MM.1S (cell line): ENCODE data around the gene DGKG.

Experiments used
- DNase-seq: peaks from one replicate; pipeline ENCODE4 v3.0.0-alpha.2; 2015
- H2AFZ ChIP-seq: fragments of 300-600 bp; sonication (generic); 2 replicates; pipeline ENCODE4 v1.6.0; 2016; ENCODE audit warnings: antibody characterized with exemption, low read length
- H3F3A ChIP-seq: fragments of 300-600 bp; sonication (generic); 2 replicates; pipeline ENCODE4 v1.6.1; 2016; ENCODE audit warnings: mild to moderate bottlenecking, antibody characterized with exemption, low read length, moderate library complexity, mixed read lengths; ENCODE audit not compliant: insufficient read depth
- H3K27ac ChIP-seq: fragments of 300-600 bp; sonication (generic); 2 replicates; pipeline ENCODE4 v1.5.1; 2016; ENCODE audit warnings: mild to moderate bottlenecking, low read length
- H3K27me3 ChIP-seq: fragments of 300-600 bp; sonication (generic); replicated peaks from 2 replicates; pipeline ENCODE4 v1.6.0; 2016; ENCODE audit warnings: low read length; ENCODE audit not compliant: insufficient read depth
- H3K36me3 ChIP-seq: fragments of 300-600 bp; sonication (generic); replicated peaks from 2 replicates; pipeline ENCODE4 v1.6.1; 2016; ENCODE audit warnings: mild to moderate bottlenecking, low read length, mixed read lengths; ENCODE audit not compliant: insufficient read depth
- H3K4me1 ChIP-seq: fragments of 300-600 bp; sonication (generic); 2 replicates; pipeline ENCODE4 v1.6.1; 2016; ENCODE audit warnings: low read length, mixed read lengths
- H3K4me2 ChIP-seq: fragments of 300-600 bp; sonication (generic); 2 replicates; pipeline ENCODE4 v1.6.0; 2016; ENCODE audit warnings: low read depth, low read length
- H3K4me3 ChIP-seq: fragments of 300-600 bp; sonication (generic); 2 replicates; pipeline ENCODE4 v1.5.1; 2016; ENCODE audit warnings: low read length, mixed read lengths
- H3K79me2 ChIP-seq: fragments of 300-600 bp; sonication (generic); 2 replicates; pipeline ENCODE4 v1.6.1; 2016; ENCODE audit warnings: mixed run types, low read length, mixed read lengths
- H3K9ac ChIP-seq: fragments of 300-600 bp; sonication (generic); 2 replicates; pipeline ENCODE4 v1.6.1; 2016; ENCODE audit warnings: low read length, mixed read lengths
- H3K9me2 ChIP-seq: fragments of 300-600 bp; sonication (generic); replicated peaks from 2 replicates; pipeline ENCODE4 v1.6.1; 2016; ENCODE audit warnings: mild to moderate bottlenecking, low read length, mixed read lengths; ENCODE audit not compliant: insufficient read depth
- H3K9me3 ChIP-seq: fragments of 300-600 bp; sonication (generic); replicated peaks from 2 replicates; pipeline ENCODE4 v1.6.1; 2016; ENCODE audit warnings: mild to moderate bottlenecking, low read length, mixed read lengths; ENCODE audit not compliant: insufficient read depth
- H4K20me1 ChIP-seq: fragments of 300-600 bp; sonication (generic); 2 replicates; pipeline ENCODE4 v1.6.1; 2016; ENCODE audit warnings: mild to moderate bottlenecking, low read length, moderate library complexity, mixed read lengths; ENCODE audit not compliant: insufficient read depth
- EZH2 ChIP-seq: fragments of 300-600 bp; sonication (generic); optimal IDR thresholded peaks from 2 replicates; pipeline ENCODE3; 2017; ENCODE audit warnings: low read depth, mild to moderate bottlenecking, antibody characterized with exemption, low read length, mixed read lengths
- EZH2phosphoT487 ChIP-seq: fragments of 300-600 bp; sonication (generic); IDR thresholded peaks from 2 replicates; pipeline ENCODE4 v1.6.1; 2018; ENCODE audit warnings: antibody characterized with exemption, low read length
- TF ChIP-seq, protein P1 (sequence below): fragments of 300-600 bp; sonication (generic); IDR thresholded peaks from 2 replicates; pipeline ENCODE4 v1.5.1; 2016; ENCODE audit warnings: antibody characterized with exemption, low read length, mixed read lengths

Gene DGKG

GRCh38 chr3:186368717-186369116 is 6.7 kb upstream of the DGKG start:
- no peak overlapping the region for H3K4me2 ChIP-seq
- H3K27ac ChIP-seq: no peak overlapping the region
- TF ChIP-seq EZH2 (no peak), EZH2phosphoT487 (no peak)
- TF ChIP-seq, protein P1, sequence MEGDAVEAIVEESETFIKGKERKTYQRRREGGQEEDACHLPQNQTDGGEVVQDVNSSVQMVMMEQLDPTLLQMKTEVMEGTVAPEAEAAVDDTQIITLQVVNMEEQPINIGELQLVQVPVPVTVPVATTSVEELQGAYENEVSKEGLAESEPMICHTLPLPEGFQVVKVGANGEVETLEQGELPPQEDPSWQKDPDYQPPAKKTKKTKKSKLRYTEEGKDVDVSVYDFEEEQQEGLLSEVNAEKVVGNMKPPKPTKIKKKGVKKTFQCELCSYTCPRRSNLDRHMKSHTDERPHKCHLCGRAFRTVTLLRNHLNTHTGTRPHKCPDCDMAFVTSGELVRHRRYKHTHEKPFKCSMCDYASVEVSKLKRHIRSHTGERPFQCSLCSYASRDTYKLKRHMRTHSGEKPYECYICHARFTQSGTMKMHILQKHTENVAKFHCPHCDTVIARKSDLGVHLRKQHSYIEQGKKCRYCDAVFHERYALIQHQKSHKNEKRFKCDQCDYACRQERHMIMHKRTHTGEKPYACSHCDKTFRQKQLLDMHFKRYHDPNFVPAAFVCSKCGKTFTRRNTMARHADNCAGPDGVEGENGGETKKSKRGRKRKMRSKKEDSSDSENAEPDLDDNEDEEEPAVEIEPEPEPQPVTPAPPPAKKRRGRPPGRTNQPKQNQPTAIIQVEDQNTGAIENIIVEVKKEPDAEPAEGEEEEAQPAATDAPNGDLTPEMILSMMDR: no peak
- no peaks in the 10 kb centered on the region for H3K27me3 ChIP-seq
- no peaks in the 10 kb centered on the region for H4K20me1 ChIP-seq
- H3K9me2 ChIP-seq: no peaks in the 10 kb centered on the region
- no peaks in the 10 kb centered on the region for H3K79me2 ChIP-seq
- H3K9me3 ChIP-seq: no peaks in the 10 kb centered on the region
- H3K36me3 ChIP-seq: no peaks in the 10 kb centered on the region
- H2AFZ ChIP-seq: no peak overlapping the region
- no peak overlapping the region for H3K9ac ChIP-seq
- no peaks in the 10 kb centered on the region for H3K4me1 ChIP-seq
- DNase-seq: no peak
- no peaks in the 10 kb centered on the region for H3F3A ChIP-seq
- H3K4me3 ChIP-seq: no peak overlapping the region

GRCh38 chr3:186368176-186368575 is 6.1 kb upstream of the DGKG start:
- TF ChIP-seq EZH2: no peak
- TF ChIP-seq, protein P1: no peak
- no peak for TF ChIP-seq EZH2phosphoT487
- Histone ChIP-seq H3K9ac (no peak overlapping the region), H3F3A (no peaks in the 10 kb centered on the region), H3K36me3 (no peaks in the 10 kb centered on the region), H2AFZ (no peak overlapping the region), H3K4me1 (no peaks in the 10 kb centered on the region), H3K4me3 (no peak overlapping the region), H3K27me3 (0 out of 2 replicates have a peak, but pooled peaks cover 2% of the 10 kb centered on the region), H3K9me3 (no peaks in the 10 kb centered on the region), H3K79me2 (no peaks in the 10 kb centered on the region), H3K27ac (no peak overlapping the region), H3K4me2 (no peak overlapping the region), H4K20me1 (no peaks in the 10 kb centered on the region), H3K9me2 (no peaks in the 10 kb centered on the region)
- DNase-seq: no peak

DNA sequence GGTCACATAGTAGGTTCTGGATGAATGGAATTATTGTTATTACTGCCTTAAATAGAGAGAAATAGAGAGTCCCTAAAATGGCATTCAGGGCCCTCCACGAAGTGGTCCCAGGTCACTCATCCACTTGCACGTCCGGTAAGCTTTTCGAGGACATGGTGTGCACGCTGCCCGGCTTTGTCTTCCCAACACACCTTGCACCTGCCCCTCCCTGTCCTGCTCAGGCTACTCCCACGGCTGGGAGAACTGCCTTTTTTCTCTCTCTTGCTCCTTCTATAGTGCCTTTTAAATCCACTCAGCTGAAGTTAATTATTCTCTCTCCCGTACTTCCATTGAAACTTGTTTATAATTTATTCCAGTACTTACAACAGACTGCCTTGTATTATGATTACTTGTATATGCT is 5.6 kb upstream of the DGKG start:
- Histone ChIP-seq H3K4me1 (no peaks in the 10 kb centered on the region), H3K4me2 (no peak overlapping the region), H3K36me3 (no peaks in the 10 kb centered on the region), H3K27ac (no peak overlapping the region), H3F3A (no peaks in the 10 kb centered on the region), H2AFZ (no peak overlapping the region), H3K27me3 (0 out of 2 replicates have a peak, but pooled peaks cover 8% of the 10 kb centered on the region), H3K4me3 (no peak overlapping the region), H3K9ac (no peak overlapping the region), H3K79me2 (no peaks in the 10 kb centered on the region), H4K20me1 (no peaks in the 10 kb centered on the region), H3K9me3 (no peaks in the 10 kb centered on the region), H3K9me2 (no peaks in the 10 kb centered on the region)
- TF ChIP-seq EZH2phosphoT487 (no peak), EZH2 (no peak)
- TF ChIP-seq, protein P1: no peak
- DNase-seq: no peak
